Stimulated activated CD4-positive, alpha-beta T cell treated with anti-CD3 and anti-CD28 coated beads, Interleukin-2, amount 100 ng/mL, for 24 hours (primary cell): ENCODE results near the gene HNRNPLL.
"Not testable (repeated sequence)": the region's sequence is repeated elsewhere in the genome, so short reads cannot be mapped to it uniquely, and the experiment has no call there.

Source experiments
- DNase-seq, 2 donors: peaks; one replicate each; pipeline ENCODE4 v3.0.0-alpha.2; 2020

HNRNPLL gene

DNA sequence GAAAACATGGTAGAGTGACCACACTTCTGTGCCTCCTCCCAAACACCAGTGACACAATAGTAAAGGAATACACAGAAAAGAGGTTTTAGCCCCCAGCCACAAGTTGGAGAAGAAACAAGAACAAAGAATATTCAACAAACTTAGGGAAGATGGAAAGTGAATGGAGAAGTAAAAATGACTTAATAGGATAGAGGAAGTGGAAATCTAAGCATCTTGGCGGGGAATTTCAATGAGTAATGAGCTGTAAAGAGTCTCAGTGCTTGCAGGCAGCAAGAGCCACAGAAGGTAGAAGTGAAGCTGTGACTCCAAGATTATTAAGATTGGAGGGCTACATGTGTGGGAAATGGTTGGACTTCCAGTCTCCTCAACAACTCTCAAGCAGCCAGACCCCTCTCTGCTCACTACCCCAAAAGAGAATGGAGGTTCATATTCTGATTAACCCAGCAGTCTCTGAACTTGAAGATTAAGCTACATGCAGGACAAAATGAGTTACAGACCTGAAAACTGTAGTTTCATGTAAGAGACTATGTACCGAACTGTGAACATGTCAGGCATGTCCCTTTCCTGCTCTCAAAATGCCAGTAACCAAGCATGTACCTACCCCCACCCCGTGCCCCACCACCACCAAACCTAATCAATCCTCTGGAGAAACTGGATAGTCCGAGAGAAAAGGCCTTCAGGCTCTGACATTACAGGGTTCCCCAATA is 16.9 kb upstream of the HNRNPLL start:
- DNase-seq = no peak

DNA sequence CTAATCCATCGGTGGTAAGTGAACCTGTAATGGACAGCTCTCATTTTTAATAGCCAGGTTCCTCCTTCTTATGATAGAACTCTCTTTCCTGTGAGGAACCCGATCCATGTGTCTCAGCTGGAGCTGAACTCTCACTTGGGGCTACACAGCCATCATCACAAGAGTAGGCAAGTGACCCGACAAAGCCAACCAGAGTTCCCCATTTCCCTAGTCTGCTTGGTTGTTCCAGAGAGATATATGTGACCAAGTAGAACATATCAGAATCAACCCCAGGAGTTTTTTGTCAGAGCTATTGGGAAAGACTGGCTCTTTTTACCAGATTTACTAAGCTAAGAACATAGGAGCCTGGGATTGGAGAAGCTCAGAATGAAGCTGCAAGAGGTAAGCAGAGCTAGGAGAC is 14.6 kb upstream of the HNRNPLL start:
- no peak for DNase-seq

DNA sequence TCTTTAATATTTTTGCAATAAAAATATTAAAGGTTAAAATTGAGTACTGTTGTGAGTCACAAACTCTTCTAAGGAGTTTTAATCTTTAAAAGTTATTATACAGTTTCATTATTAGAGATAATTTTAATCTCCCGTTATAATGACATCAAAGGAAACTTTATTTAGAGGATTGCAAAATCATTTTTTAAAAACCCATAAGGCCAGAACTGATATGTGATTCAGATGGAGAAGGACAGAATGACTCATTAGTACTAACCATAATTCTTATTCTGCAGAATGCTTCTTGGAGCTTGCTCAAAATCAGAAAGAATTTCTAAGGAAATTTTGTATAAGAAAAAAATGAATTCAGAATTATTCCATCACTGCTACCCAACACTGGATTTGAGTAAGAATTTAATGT is 12.5 kb upstream of the HNRNPLL start:
- no peak for DNase-seq

DNA sequence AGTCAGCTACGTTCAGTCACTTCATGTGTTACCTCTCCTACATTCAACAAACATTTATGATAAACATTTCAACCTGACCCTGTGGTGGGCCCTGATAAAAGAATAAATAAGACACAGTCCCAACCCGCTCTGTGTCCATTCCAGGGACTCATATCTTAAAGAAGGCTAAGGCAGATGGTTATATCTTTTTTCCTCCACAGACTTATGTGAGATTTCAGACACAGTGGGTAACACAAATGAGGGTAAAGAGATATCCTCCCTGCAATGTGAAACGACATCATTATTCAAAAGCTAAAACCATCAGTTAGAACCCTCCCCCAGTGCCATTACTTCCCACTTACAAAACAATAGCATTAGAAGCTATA is 11.1 kb upstream of the HNRNPLL start:
- DNase-seq = no peak

DNA sequence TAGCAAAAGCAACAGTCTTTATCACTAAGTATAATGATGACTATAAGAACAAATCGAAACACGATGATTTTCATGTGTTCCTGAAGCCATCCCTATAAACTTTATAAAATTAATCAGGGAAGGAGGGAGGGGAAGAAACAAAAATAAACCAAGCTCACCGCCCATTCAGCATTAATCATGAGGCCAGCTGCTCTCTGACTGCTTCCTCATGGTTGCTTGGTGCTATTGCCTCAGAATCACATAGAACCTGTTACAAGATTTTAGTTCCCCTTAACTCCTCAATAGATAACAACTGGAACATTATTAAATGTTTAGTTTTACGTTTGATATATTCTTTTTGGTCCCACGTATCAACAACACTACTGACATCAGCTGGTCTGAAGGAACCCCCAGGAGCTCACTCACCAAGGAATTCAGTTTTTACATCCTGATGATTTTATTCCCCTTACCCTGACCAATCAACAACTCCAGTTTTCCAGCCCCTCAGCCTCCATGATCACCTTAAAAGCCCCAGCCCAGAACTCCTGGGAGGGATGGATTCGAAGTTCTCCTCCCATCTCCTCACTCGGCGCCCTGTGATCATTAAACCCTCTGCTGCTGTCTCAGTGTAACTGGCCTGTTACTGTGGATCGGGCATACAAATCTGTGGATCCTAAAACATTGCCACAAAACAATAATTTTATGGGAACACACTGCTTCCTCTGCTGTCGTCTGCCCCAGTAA is 10.6 kb upstream of the HNRNPLL start:
- DNase-seq = no peak

DNA sequence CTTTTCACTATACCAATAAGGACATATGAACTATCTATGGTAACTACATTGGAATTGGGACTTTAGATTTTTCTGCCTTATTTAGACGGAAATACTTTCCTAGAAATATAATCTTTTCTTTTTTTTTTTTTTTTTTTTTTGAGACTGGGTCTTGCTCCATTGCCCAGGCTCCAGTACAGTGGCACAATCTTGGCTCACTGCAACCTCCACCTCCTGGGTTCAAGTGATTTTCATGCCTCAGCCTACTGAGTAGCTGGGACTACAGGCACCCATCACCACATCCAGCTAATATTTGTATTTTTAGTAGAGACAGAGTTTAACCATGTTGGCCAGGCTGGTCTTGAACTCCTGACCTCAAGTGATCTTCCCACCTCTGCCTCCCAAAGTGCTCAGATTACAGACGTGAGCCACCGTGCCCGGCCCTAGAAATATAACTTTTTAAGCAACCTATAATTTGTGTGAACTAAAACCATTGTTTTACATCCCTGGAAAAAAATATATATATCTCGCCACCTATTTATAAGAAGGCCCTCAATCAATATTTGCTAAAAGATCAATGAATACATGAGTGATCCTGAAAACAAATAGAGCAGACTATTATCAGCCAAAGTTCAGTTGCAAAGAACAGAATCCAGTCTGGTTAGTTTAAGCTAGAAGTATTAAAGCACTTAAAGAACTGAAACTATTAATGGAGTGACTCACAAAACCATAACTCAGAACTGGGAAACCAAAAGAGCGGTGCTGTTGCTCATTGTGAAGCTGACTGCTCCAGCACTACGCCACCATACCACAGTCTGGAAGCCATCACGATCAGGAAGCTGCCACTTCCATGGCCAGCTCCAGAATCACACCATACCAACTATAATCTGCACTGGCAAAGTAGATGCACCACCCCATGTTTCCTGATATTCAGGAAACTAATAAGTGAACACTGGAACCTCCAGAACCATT is 8.4 kb upstream of the HNRNPLL start:
- peak; percentile 42 to 45 for DNase-seq

DNA sequence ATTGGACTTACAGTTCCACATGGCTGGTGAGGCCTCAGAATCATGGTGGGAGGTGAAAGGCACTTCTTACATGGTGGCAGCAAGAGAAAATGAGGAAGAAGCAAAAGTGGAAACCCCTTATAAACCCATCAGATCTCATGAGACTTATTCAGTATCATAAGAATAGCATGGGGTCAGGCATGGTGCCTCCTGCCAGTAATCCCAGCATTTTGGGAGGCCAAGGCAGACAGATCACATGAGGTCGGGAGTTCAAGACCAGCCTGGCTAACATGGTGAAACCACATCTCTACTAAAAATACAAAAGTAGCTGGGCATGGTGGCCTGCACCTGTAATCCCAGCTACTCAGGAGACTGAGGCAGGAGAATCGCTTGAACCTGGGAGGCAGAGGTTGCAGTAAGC is 6.5 kb upstream of the HNRNPLL start:
- DNase-seq = not testable (repeated sequence)

DNA sequence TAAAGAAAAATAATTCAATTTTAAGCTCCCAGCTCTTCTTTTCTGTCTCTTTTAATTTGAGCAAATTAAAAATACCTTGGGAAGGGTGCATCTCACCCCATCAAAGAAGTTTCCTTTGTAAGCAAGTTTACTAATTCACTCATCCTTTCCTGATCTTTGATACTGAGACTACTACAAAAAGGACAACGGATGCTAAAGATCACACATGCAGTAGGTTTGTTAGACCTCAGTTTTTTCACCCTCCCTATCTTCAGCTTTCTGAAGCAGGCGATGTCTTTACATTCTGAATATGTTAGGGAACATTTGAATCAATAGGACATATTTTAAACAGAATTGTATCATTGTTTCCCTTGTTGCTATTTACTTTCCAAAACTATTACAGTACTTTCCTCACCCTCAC is 6.0 kb upstream of the HNRNPLL start:
- DNase-seq = no peak

DNA sequence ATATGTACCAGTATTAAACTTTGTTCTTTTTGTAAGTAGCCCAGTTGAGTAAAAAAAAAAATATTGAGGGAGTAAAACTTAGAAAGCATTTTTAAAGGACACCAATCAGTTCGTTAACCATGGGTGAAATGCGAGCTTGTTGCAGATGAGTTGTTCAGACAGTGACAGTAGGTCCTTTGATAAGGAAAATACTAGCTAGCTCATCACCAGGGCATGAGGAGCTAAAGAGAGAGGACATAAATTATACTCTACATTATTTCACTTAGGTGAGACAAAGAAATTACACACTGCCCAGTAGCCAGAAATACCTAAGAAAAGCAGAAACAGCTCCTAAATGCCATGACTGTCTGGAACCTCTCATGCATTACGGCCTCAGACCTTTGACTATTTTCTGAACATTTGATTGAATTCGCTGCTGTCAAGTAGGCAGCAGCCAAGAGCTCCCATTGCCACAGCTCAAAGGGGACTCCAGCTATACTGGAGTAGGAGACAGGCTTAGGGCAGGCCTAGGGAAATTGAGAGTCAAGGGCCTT is 2.6 kb upstream of the HNRNPLL start:
- DNase-seq = no peak

DNA sequence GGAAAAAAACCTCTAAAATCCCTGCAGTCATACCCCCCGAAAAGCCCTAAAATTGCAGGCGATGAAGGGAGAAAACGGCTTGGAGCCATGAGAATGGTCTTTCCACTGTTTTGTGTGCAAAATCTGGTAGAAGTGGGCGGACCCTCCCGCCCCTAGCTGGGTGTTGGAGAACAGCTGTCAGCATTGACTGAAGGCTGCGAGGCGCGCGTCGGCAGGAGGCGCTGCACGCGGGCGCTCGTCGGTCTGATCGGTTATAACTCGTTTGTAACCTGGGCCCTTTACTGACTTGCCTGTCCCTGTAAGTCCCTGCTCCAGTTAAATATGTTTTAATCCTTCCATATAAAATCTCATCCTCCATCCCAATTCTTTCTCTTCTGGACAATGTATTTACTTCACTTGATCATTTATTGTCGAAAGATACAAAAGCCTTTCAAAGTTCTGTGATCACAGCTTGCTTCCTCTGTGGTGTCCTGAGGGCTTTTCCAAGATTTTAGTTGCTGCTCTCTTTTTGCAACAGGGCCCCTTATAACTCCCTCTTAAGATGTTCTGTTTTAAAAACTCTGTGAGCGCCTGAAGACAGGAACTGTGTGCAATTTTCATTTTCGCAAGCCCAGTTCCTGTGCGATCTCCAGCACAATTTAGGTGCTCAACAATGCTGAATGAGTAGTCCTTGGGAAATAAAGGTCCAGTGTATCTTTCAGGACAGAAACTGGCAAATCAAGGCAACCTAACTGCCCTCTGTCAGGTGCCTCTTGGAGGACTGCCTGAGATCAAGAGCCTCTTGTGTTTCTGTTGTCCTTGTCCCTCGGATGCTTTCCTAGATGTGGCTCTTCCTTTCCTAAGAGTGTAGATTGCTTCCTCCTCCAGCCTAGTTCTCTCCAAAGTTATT is 918 bp upstream of the HNRNPLL start:
- peak; percentile 86 to 87 for DNase-seq

DNA sequence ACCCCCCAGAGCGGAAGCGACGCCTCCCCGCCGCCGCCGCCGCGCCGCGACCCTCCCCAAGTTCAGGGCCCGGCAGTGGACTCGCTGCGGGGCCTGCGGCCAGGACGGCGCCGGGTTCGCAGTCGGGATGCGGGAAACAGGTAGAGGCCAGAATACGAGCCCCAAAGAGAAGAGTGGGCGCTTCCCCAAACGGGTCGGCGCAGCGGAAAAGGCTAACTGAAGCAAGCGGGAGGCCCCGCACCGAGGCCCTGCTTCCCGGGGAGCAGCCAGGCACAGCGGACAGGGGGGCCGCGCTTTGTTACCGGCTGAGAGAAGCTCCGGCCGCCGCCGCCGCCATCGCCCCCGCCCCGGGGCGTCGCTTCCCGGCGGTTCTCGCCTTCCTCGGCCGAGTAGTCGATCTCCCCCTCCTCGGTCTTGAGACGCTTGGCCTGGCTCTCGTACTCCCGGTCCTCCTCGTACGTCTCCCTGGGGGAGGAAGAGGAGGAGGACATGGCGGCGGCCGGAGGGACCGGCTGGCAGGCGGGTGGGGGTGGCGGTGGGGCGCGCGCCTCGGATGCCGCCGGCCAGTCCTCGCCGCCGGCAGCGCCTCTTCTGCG is 494 bp downstream of the HNRNPLL start:
- peak; percentile 52 to 53 for DNase-seq

DNA sequence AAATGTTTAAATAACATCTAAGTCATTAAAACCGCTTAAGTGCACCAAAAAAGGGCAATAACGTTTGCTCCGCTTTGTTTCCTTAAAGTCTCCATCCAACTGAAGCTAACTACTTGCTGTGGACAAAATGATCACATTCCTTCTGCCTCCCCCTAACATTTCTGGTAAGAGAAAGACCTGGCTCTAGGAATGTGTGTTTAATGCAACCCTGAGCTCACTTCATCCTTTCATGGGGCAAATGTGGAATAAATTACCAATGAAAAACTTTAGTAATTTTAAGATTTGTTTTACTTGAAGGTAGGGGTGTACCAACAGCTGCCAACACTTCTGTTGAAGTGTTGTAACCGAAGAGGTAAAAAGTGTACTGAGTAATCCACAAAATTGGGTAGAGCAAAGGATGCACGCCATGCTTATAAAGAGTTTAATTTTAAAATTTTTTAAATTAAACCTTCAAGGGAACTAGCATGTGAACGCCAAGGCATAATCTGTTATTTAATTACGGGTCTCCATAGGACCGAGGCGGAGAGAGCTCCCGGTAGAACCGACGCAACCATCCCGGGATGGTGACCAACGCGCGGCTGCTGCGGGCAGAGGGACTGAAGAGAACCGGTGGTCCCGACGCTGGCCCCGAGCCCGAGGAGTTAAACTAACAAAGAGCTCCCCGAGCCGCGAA is 1.1 kb downstream of the HNRNPLL start:
- no peak for DNase-seq

DNA sequence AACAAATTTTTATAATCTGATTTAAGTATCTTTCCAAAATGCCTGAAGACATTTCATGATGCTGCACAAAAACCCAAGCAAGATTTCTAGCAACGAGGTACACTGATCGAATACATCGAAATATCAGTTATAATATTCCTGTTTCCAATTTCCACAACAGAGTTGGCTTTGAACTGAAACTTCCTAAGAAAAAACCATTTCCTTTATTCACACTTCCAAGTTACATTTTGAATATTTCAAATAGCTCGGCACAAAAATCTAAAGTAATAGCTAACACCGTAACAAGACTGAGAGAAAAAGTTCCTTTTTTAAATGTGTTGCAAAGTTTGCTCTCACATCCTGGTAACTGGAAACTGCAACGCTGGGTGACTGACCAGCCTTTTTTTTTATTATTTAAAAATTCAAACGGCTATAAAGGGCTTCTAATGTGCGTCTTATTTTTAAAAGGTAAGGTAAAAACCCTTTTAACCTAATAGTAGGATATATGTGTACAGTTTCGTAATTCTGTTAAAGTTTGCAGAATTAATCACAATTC is 1.7 kb downstream of the HNRNPLL start:
- no peak for DNase-seq

DNA sequence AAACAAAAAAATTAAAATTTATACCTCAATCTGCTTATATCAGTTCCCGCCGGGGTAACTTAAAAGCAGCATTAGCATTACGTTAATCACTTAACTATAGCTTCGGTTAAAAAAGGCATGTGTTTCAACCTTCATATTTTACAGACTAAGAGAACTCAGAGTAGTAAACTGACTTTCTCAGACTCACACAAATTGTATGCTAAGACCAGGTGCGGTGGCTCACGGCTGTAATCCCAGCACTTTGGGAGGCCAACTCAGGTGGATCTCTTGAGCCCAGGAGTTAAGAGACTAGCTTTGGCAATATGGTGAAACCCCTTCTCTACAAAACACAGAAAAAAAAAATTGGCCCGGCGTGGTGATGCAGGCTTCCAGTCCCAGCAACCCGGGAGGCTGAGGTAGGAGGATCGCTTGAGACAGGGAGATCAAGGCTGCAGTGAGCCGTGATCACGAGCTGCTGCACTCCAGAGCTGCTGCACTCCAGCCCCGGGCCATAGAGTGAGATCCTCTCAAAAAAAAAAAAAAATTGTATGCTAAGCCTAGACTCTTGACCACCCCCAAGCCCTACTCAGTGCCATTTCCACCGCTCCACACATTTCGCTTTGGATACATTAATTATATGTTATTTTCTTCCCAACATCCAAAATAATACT is 2.4 kb downstream of the HNRNPLL start:
- DNase-seq = peak in 1 of 2 donors; percentile 37

DNA sequence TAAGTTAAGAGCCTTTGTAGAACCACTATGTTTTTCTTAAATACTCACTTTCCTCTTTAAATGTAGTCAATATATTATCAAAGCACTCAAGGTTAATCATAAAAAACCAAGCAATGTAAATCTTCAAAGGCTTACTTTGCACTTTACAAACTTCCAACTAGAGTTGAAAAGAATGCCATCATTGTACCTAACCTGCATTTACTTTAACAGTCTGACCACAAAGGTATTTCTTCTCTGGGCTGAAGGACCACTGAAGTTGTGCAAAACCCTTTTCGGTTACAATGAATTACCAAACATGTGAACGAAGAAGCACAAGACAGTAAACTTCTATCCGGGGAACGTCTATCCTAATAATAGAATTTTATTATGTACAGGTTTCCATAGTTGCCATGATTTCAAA is 3.0 kb downstream of the HNRNPLL start:
- no peak for DNase-seq

DNA sequence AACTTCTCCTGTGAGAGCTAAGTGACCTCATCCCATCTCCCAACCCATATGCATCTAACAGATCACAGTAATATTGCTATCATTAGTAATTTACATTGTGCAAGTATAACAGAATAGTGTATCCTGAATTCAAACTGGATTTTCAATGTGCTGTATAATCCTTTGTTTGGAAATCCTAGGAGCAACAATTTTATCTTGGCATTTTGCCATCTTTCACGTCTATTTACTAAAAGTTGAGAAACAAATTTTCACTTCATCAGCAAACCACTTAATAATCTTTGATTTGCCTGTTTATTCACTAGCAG is 3.8 kb downstream of the HNRNPLL start:
- DNase-seq = no peak

DNA sequence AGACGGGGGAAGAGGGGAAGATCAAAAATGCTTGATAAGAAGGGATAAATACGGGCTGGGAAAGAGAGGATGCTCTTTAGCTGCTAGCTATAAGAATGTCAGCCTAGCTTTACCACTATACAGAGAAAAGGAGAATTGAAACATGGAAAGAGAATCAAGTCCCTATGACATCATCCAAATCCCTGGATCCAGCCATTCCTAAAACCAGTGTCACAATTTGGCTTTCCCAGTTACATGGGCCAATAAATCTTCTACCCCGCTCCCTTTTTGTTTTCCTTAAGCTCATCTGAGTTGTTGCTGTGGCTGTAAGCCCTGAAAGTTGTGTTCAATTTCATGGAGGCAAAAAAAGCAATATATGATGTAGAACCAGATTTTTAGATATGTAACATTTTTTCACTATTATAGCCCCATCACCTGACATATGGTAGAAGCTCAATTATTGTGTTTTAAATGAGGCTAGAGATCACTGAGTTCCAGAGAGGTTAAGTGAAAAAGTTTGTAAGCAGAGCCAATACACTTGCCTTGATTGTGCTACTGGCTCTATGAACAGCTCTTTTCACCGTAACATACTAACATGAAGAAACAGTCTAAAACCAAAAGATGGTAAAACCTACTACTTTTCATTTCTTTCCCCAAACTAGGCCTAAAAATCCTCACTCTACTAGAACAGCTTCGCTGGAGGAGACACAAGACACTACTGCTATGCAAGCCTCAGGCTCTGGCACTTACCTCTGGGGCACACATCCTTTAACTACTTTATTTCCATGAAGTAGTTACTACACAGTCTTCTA is 4.3 kb downstream of the HNRNPLL start:
- no peak for DNase-seq

DNA sequence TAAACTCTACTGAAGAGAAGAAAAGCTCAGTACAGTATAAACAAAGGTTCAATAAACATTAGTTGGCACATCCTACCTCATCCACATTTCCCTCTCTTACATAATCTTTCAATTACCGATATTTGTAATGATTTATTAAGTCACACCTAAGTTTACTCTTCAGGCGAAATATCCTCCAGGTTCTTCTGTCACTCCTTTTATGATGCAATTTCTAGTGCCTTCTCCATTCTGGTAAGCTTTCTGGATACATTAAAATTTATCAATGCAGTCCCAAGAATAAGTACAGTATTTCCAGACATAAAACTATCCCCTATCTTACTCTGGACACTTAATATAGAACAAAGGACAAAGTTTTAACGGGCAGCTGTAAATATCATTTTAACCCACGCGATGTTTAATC is 5.6 kb downstream of the HNRNPLL start:
- DNase-seq = no peak

DNA sequence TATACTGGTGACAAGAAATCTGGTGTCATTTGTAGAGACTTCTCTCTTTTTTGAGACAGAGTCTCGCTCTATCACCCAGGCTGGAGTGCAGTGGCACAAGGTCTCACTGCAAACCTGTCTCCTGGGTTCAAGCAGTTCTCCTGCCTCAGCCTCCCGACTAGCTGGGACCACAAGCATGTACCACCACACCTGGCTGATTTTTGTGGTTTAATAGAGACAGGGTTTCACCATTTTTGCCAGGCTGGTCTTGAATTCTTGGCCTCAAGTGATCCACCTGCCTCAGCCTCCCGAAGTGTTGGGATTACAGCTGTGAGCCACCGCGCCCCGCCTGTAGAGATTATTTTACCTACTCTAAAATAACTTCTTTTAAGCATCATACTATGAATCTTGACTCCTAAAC is 6.5 kb downstream of the HNRNPLL start:
- DNase-seq = no peak

DNA sequence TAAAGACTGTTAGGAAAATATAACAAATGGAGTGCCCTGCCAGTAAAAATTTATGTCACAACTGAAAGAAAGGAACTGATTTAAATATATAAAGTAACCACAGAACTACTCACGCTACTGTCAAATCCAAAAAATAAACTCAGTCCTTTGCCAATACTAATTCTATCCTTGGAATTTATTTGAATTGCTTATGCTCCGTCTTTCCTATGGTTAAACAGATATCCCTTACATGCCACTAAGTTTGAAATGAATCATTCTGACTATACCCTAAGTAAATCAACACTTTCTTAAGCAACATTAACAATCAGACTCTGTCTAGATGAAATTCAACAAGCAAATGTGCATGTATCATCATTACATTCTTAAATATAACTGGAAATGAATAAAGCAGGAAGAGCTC is 9.8 kb downstream of the HNRNPLL start:
- no peak for DNase-seq
